Non-pigmented ciliary epithelial cell (primary cell): Measurements from ENCODE around the gene STYXL1.

Experiments
- DNase-seq: peaks from one replicate; pipeline ENCODE4 v3.0.0-alpha.2; 2010; ENCODE audit warnings: low read depth

STYXL1 gene

GRCh38 chr7:75955331-75955955 lies 92.4 kb downstream of the STYXL1 start:
- no peak for DNase-seq

GRCh38 chr7:75953931-75954330 lies 93.9 kb downstream of the STYXL1 start:
- no peak for DNase-seq

- no peak for DNase-seq
Measured at GRCh38 chr7:75953431-75953830, 94.4 kb downstream of the STYXL1 start.

DNA sequence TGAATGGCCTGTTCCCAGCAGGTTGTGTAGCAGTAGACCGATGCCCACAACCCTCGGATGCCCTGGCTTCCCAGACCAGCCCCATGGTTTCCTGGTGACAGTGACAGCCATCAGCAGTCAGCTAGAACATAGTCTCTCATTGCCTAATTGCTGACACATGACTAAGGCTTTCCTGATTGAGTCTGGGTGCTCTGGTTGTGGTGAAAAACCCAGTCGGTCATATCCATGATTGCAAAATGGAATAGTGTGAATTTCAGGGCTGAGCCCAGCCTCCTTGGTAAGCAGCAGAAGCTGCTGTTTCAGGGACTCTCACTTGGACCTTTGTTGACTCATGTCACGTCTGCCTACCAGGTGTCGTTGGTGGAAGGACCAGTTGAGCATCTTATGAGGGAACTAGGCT lies 96.3 kb downstream of the STYXL1 start:
- peak; percentile 31 for DNase-seq

GRCh38 chr7:75950111-75950681 lies 97.6 kb downstream of the STYXL1 start:
- DNase-seq, result no peak

DNA sequence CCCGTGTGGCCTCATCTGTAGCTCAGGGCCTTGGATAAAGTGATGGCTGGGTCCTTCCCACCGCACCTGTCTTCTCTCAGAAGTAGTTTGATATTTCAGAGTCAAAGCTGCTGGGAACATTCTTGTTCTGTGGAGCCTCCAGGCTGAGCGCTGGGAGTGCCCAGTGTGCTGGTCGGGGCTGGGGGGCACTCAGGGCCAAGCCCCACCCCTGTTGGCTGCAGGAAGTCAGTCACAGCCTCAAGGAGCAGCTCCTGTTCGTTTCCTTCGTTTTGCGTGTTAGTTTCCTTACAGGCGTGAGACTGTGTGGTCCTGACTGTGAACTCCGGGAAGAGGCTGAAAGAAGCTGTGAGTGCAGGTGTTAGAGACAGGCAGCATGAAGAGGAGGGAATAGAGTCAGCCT lies 99.6 kb downstream of the STYXL1 start:
- no peak for DNase-seq
